A673 (cell line): ENCODE measurements around the gene TSC2. TPM values are rescaled to one million over a fixed set of nuclear protein-coding genes. Genes with fewer than 3 reads are reported as not detected.
A peak's percentile ranks its signal among the peaks of the same experiment; 100 is the strongest.

ENCODE experiments used
- BruUV-seq: library from RNA; stranded (reverse); fragments of 400-500 nt; replicated peaks from 2 replicates; lab custom pipeline; 2021; lab: Mats Ljungman, UMichigan
- CTCF ChIA-PET: fragments of 300-600 bp; sonication (Branson Sonifier 250); formaldehyde crosslinking; loops from one replicate; lab custom pipeline; 2022; ENCODE audit warnings: antibody characterized with exemption; lab: Charles Lee
- POLR2A ChIA-PET: fragments of 300-600 bp; sonication (Branson Sonifier 250); formaldehyde crosslinking; loops from one replicate; lab custom pipeline; 2022; ENCODE audit warnings: antibody characterized with exemption; ENCODE audit not compliant: low non-redundant PET; lab: Charles Lee
- DNase-seq: peaks from one replicate; pipeline ENCODE4 v3.0.0-alpha.2; 2015; ENCODE audit warnings: low spot score
- H3K27ac ChIP-seq: fragments of 200-600 bp; sonication (generic); 2 replicates; pipeline ENCODE4 v1.5.1; 2016; ENCODE audit warnings: mixed run types, low read depth, mild to moderate bottlenecking, mixed read lengths, antibody characterized with exemption, low read length; ENCODE audit not compliant: poor library complexity, severe bottlenecking
- H3K27me3 ChIP-seq: fragments of 200-600 bp; sonication (generic); replicated peaks from 2 replicates; pipeline ENCODE4 v1.6.1; 2017; ENCODE audit warnings: mixed run types, low read depth, mild to moderate bottlenecking, mixed read lengths, antibody characterized with exemption, low read length; ENCODE audit not compliant: insufficient read depth, poor library complexity
- H3K36me3 ChIP-seq: fragments of 200-600 bp; sonication (generic); 2 replicates; pipeline ENCODE4 v1.6.1; 2016; ENCODE audit warnings: mixed run types, mild to moderate bottlenecking, mixed read lengths, antibody characterized with exemption, low read length; ENCODE audit not compliant: insufficient read depth, poor library complexity, severe bottlenecking
- H3K4me1 ChIP-seq: fragments of 200-600 bp; sonication (generic); 2 replicates; pipeline ENCODE4 v1.6.1; 2017; ENCODE audit warnings: mixed run types, mild to moderate bottlenecking, mixed read lengths, antibody characterized with exemption, low read length; ENCODE audit not compliant: insufficient read depth, poor library complexity, severe bottlenecking
- H3K4me3 ChIP-seq: fragments of 200-600 bp; sonication (generic); 2 replicates; pipeline ENCODE4 v1.5.1; 2016; ENCODE audit warnings: low read depth, mixed run types, mild to moderate bottlenecking, mixed read lengths, low read length; ENCODE audit not compliant: poor library complexity, severe bottlenecking
- H3K9me3 ChIP-seq: fragments of 200-600 bp; sonication (generic); 2 replicates; pipeline ENCODE4 v1.6.1; 2016; ENCODE audit warnings: mixed run types, low read depth, mild to moderate bottlenecking, mixed read lengths, antibody characterized with exemption, low read length; ENCODE audit not compliant: poor library complexity, severe bottlenecking
- EZH2 ChIP-seq: fragments of 200-600 bp; sonication (generic); IDR thresholded peaks from 2 replicates; pipeline ENCODE4 v1.6.1; 2017; ENCODE audit warnings: borderline replicate concordance, low read depth, mild to moderate bottlenecking, mixed read lengths, antibody characterized with exemption, low read length; ENCODE audit not compliant: poor library complexity, severe bottlenecking
- intact Hi-C: fragments of 100-400 bp; cut with micrococcal nuclease; formaldehyde crosslinking; loops from one replicate; pipeline ENCODE4 v1.10.0; 2022; ENCODE audit not compliant: unreplicated experiment
- total RNA-seq: library from RNA; stranded (reverse); gene quantifications from 2 replicates; pipeline ENCODE4 v1.2.3, GENCODE V29; 2021
- TF ChIP-seq, protein P1 (sequence below): fragments of 300-800, 200-600 bp; sonication (generic); conservative IDR thresholded peaks from 2 replicates; pipeline ENCODE4 v1.5.1; 2017; ENCODE audit warnings: low read depth, mild to moderate bottlenecking, antibody characterized with exemption, low read length, moderate library complexity, mixed read lengths

The TSC2 gene
- total RNA-seq, 1 experiment from 2014 or later, result 125 TPM

DNA sequence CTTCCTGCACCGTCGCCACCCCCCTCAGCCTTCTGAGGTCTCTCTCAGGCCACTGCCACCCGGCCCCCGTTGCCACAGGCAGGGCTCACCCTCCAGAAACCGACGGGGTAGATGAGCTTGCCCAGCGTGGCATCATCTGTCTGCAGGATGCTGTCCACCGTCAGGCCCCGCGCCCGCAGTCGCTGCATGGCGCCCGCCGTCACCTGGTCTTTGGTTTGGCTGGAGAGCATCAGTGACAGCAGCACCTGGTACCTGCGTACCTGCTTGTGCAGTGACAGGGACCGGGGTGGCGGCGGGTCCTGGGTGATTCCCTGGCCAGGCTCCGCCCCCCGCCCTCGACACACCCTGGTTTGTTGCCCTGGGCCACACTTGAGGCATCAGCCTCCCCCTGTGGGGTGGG lies 3.2 kb upstream of the TSC2 start:
- no peak for DNase-seq
- CTCF ChIA-PET, result no interaction called here
- Histone ChIP-seq H3K9me3 (no peaks in the 10 kb centered on the region), H3K4me1 (peaks cover 2% of the 10 kb centered on the region), H3K27me3 (no peaks in the 10 kb centered on the region), H3K27ac (no peak overlapping the region), H3K36me3 (no peaks in the 10 kb centered on the region), H3K4me3 (no peak overlapping the region)
- POLR2A ChIA-PET, result no interaction called here
- intact Hi-C loops, result no loop called here
- no peak for TF ChIP-seq EZH2
- BruUV-seq, result no TSS peak

DNA sequence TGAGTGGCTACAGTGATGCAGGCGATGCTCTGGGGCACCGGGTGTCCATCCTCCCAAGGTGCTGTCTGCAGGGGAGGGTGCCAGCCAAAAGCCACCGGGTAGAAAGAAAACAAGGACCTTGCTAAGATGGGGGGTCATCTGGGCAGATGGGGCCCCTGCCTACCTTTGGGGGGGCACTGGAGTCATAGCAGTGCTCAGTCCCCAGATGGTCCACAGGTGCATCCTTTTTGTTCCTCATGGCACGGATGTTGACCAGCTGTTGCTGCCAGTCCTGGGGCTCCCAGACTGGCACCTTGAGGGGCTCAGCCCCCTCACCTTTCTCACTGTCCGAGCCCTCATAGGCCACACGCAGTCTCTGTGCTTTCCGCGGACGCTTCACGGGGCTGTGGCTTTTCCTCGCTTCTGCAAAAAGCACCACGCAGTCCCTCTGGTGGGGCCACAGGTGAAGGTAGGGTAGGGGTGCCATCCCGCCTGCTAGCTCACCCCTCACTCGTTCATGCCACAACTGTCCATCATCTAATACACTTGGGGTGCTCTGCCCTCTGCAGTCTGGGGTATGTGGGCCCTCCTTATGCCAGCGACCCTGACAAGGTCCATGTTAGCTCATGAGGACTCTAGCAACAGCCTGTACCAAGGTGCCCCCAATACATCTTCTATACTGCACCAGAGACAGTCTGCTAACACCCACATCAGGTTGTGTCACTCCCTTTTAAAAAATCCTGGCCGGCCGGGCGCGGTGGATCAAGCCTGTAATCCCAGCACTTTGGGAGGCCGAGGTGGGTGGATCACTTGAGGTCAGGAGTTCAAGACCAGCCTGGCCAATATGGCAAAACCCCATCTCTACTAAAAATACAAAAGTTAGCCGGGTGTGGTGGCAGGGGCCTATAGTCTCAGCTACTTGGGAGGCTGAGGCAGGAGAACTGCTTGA lies 1.6 kb upstream of the TSC2 start:
- Histone ChIP-seq H3K36me3 (peaks cover 4% of the 10 kb centered on the region), H3K4me3 (peak overlapping the region; percentile 93), H3K9me3 (no peaks in the 10 kb centered on the region), H3K4me1 (no peaks in the 10 kb centered on the region), H3K27ac (no peak overlapping the region), H3K27me3 (no peaks in the 10 kb centered on the region)
- ChIA-PET POLR2A (no interaction called here), CTCF (no interaction called here)
- DNase-seq, result no peak
- BruUV-seq, result no TSS peak
- intact Hi-C loops, result no loop called here
- TF ChIP-seq EZH2, result no peak
- TF ChIP-seq, protein P1, sequence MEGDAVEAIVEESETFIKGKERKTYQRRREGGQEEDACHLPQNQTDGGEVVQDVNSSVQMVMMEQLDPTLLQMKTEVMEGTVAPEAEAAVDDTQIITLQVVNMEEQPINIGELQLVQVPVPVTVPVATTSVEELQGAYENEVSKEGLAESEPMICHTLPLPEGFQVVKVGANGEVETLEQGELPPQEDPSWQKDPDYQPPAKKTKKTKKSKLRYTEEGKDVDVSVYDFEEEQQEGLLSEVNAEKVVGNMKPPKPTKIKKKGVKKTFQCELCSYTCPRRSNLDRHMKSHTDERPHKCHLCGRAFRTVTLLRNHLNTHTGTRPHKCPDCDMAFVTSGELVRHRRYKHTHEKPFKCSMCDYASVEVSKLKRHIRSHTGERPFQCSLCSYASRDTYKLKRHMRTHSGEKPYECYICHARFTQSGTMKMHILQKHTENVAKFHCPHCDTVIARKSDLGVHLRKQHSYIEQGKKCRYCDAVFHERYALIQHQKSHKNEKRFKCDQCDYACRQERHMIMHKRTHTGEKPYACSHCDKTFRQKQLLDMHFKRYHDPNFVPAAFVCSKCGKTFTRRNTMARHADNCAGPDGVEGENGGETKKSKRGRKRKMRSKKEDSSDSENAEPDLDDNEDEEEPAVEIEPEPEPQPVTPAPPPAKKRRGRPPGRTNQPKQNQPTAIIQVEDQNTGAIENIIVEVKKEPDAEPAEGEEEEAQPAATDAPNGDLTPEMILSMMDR, result no peak

DNA sequence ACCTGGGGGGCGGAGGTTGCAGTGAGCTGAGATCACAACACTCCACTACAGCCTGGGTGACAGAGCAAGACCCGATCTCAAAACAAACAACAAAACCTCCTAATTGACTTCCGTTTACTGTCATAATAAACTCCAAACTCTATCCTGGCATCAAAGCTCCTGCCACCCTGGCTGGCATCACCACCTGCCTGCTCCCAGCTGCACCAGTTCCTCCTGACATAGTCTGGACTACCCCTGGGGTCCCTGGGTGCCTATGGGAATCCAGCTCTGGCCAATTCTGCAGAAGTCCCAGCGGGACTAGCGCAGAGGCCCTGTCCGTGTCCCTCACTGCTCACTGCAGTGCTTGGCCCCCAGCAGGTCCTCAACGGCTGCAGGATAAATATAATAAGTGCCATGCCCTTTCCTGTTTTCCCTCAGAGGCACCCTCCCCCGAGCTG lies 874 bp upstream of the TSC2 start:
- intact Hi-C loops, result no loop called here
- no TSS peak for BruUV-seq
- CTCF ChIA-PET, result no interaction called here

More for the DNA sequence above, 874 bp upstream of the TSC2 start:
- Histone ChIP-seq H3K36me3 (peaks cover 7% of the 10 kb centered on the region), H3K4me3 (peak overlapping the region; percentile 93), H3K27me3 (no peaks in the 10 kb centered on the region), H3K9me3 (no peaks in the 10 kb centered on the region), H3K27ac (peak overlapping the region; percentile 26), H3K4me1 (no peaks in the 10 kb centered on the region)
- TF ChIP-seq, protein P1, result no peak
- no peak for TF ChIP-seq EZH2
- no peak for DNase-seq
- POLR2A ChIA-PET, result no interaction called here
